DND-41 (cell line): ENCODE results near the gene ERG.

Experiments used
- ATAC-seq: fragments of 200-7000 bp; cut with Tn5 transposase; 3 replicates; pipeline ENCODE4 v1.9.1; 2021; ENCODE audit warnings: low read depth; ENCODE audit not compliant: insufficient read depth
- DNase-seq: peaks from one replicate; pipeline ENCODE4 v3.0.0-alpha.2; 2020
- H2AFZ ChIP-seq: 2 replicates; pipeline ENCODE4 v1.6.0; 2012; ENCODE audit warnings: low read depth, low read length
- H3K27ac ChIP-seq: 2 replicates; pipeline ENCODE4 v1.5.1; 2012; ENCODE audit warnings: low read length, inconsistent platforms
- H3K27me3 ChIP-seq: fragments of 200-600 bp; sonication (generic); 2 replicates; pipeline ENCODE4 v1.6.0; 2012; ENCODE audit warnings: low read length, mild to moderate bottlenecking, inconsistent platforms; ENCODE audit not compliant: insufficient read depth, poor library complexity
- H3K36me3 ChIP-seq: 2 replicates; pipeline ENCODE4 v1.5.1; 2012; ENCODE audit warnings: low read length, inconsistent platforms; ENCODE audit not compliant: insufficient read depth
- H3K4me1 ChIP-seq: 2 replicates; pipeline ENCODE4 v1.5.1; 2012; ENCODE audit warnings: mild to moderate bottlenecking, low read length; ENCODE audit not compliant: insufficient read depth
- H3K4me2 ChIP-seq: 2 replicates; pipeline ENCODE4 v1.6.0; 2012; ENCODE audit warnings: mild to moderate bottlenecking, moderate library complexity, low read length, inconsistent platforms; ENCODE audit not compliant: insufficient read depth
- H3K4me3 ChIP-seq, 2 experiments: fragments of 200-600 bp in 1 of 2; shearing (Covaris generic) in 1 of 2; 2 replicates each; pipeline ENCODE4 v1.5.1; 2012 to 2016; ENCODE audit warnings: inconsistent platforms in 2 of 2, low read length in 2 of 2, mild to moderate bottlenecking in 2 of 2, low read depth in 1 of 2, moderate library complexity in 1 of 2
- H3K79me2 ChIP-seq: 2 replicates; pipeline ENCODE4 v1.6.0; 2012; ENCODE audit warnings: low read length, inconsistent platforms; ENCODE audit not compliant: insufficient read depth
- H3K9ac ChIP-seq: 2 replicates; pipeline ENCODE4 v1.6.0; 2012; ENCODE audit warnings: low read depth, mild to moderate bottlenecking, inconsistent platforms, low read length, moderate library complexity
- H3K9me3 ChIP-seq: 2 replicates; pipeline ENCODE4 v1.5.1; 2012; ENCODE audit warnings: low read length, moderate library complexity, mild to moderate bottlenecking, inconsistent platforms; ENCODE audit not compliant: insufficient read depth, severe bottlenecking
- H4K20me1 ChIP-seq: 2 replicates; pipeline ENCODE4 v1.6.0; 2012; ENCODE audit warnings: low read length; ENCODE audit not compliant: insufficient read depth
- CTCF ChIP-seq: IDR thresholded peaks from 2 replicates; pipeline ENCODE4 v1.5.1; 2012; ENCODE audit warnings: borderline replicate concordance, low read length, moderate library complexity, mild to moderate bottlenecking; ENCODE audit not compliant: poor library complexity, severe bottlenecking; ENCODE audit errors: extremely low read depth
- EZH2 ChIP-seq: IDR thresholded peaks from 3 replicates; pipeline ENCODE4 v1.6.1; 2012; ENCODE audit warnings: borderline replicate concordance, low read depth, mild to moderate bottlenecking, moderate library complexity, low read length, inconsistent platforms; ENCODE audit not compliant: severe bottlenecking

Gene ERG

GRCh38 chr21:38424305-38425019 is 73.8 kb downstream of the ERG start:
- no peaks in the 10 kb centered on the region for H3K9me3 ChIP-seq
- no peaks in the 10 kb centered on the region for H3K36me3 ChIP-seq
- no peak overlapping the region for H2AFZ ChIP-seq
- peaks cover 7% of the 10 kb centered on the region for H3K27me3 ChIP-seq
- no peaks in the 10 kb centered on the region for H3K4me1 ChIP-seq
- DNase-seq (no peak), ATAC-seq (no peak)
- no peaks in the 10 kb centered on the region for H4K20me1 ChIP-seq
- H3K9ac ChIP-seq, result no peak overlapping the region
- no peak overlapping the region for H3K27ac ChIP-seq
- no peaks in the 10 kb centered on the region for H3K79me2 ChIP-seq
- H3K4me3 ChIP-seq, result no peak overlapping the region
- no peak overlapping the region for H3K4me2 ChIP-seq
- TF ChIP-seq CTCF, result no peak
- TF ChIP-seq EZH2, result no peak

GRCh38 chr21:38422082-38422481 is 76.2 kb downstream of the ERG start:
- Histone ChIP-seq H3K36me3 (no peaks in the 10 kb centered on the region), H3K79me2 (no peaks in the 10 kb centered on the region), H3K4me2 (no peak overlapping the region), H2AFZ (no peak overlapping the region), H3K4me1 (no peaks in the 10 kb centered on the region), H4K20me1 (no peaks in the 10 kb centered on the region), H3K27me3 (peaks cover 7% of the 10 kb centered on the region), H3K9me3 (no peaks in the 10 kb centered on the region), H3K27ac (no peak overlapping the region), H3K9ac (no peak overlapping the region), H3K4me3 (no peak overlapping the region)
- DNase-seq (no peak), ATAC-seq (no peak)
- no peak for TF ChIP-seq CTCF
- TF ChIP-seq EZH2, result no peak

- ATAC-seq (no peak), DNase-seq (no peak)
- no peak overlapping the region for H3K9ac ChIP-seq
- no peaks in the 10 kb centered on the region for H3K36me3 ChIP-seq
- H3K4me1 ChIP-seq, result no peaks in the 10 kb centered on the region
- H3K9me3 ChIP-seq, result no peaks in the 10 kb centered on the region
- H3K4me3 ChIP-seq, result no peak overlapping the region
- no peaks in the 10 kb centered on the region for H4K20me1 ChIP-seq
- H3K27me3 ChIP-seq, result peaks cover 7% of the 10 kb centered on the region
- TF ChIP-seq CTCF, result no peak
- TF ChIP-seq EZH2, result no peak
- H3K4me2 ChIP-seq, result no peak overlapping the region
- H3K27ac ChIP-seq, result no peak overlapping the region
- no peaks in the 10 kb centered on the region for H3K79me2 ChIP-seq
- no peak overlapping the region for H2AFZ ChIP-seq
Observed at GRCh38 chr21:38420140-38420539, 78.1 kb downstream of the ERG start.
